BE2C (cell line): Measurements from ENCODE around the gene RAB21.
"Not testable (repeated sequence)": the region's sequence is repeated elsewhere in the genome, so short reads cannot be mapped to it uniquely, and the experiment has no call there.

Experiments used
- DNase-seq: peaks from one replicate; pipeline ENCODE4 v3.0.0-alpha.2; 2020
- H3K27me3 ChIP-seq: fragments of 250-450 bp; sonication (Bioruptor Pico); 2 replicates; pipeline ENCODE4 v1.5.1; 2020; ENCODE audit warnings: mild to moderate bottlenecking
- H3K36me3 ChIP-seq: fragments of 250-450 bp; sonication (Bioruptor Pico); 2 replicates; pipeline ENCODE4 v1.5.1; 2020; ENCODE audit warnings: mild to moderate bottlenecking
- H3K4me1 ChIP-seq: fragments of 250-450 bp; sonication (Bioruptor Pico); 2 replicates; pipeline ENCODE4 v1.5.1; 2020
- H3K4me3 ChIP-seq: 2 replicates; pipeline ENCODE4 v1.5.1; 2011; ENCODE audit warnings: low read depth, low read length
- H3K9me3 ChIP-seq: fragments of 250-450 bp; sonication (Bioruptor Pico); 2 replicates; pipeline ENCODE4 v1.5.1; 2020
- CTCF ChIP-seq: IDR thresholded peaks from 2 replicates; pipeline ENCODE4 v1.5.1; 2012; ENCODE audit warnings: mild to moderate bottlenecking, low read depth, low read length

The RAB21 gene

GRCh38 chr12:71795901-71796300, 41.2 kb downstream of the RAB21 start:
- no peak for TF ChIP-seq CTCF

GRCh38 chr12:71797531-71797930, 42.9 kb downstream of the RAB21 start:
- H3K36me3 ChIP-seq, result no peaks in the 10 kb centered on the region
- no peaks in the 10 kb centered on the region for H3K4me1 ChIP-seq
- no peak overlapping the region for H3K4me3 ChIP-seq
- H3K9me3 ChIP-seq, result no peaks in the 10 kb centered on the region
- no peak for TF ChIP-seq CTCF
- DNase-seq, result no peak
- H3K27me3 ChIP-seq, result no peaks in the 10 kb centered on the region; the same call in none of the 2 replicates

More at GRCh38 chr12:71795901-71796300, 41.2 kb downstream of the RAB21 start:
- Histone ChIP-seq H3K4me1 (no peaks in the 10 kb centered on the region), H3K36me3 (no peaks in the 10 kb centered on the region), H3K9me3 (no peaks in the 10 kb centered on the region), H3K27me3 (no peaks in the 10 kb centered on the region; the same call in none of the 2 replicates), H3K4me3 (no peak overlapping the region)
- no peak for DNase-seq

GRCh38 chr12:71799106-71799505, 44.4 kb downstream of the RAB21 start:
- Histone ChIP-seq H3K27me3 (peaks cover 11% of the 10 kb centered on the region), H3K4me1 (no peaks in the 10 kb centered on the region), H3K4me3 (no peak overlapping the region), H3K9me3 (no peaks in the 10 kb centered on the region), H3K36me3 (no peaks in the 10 kb centered on the region)
- DNase-seq, result no peak
- TF ChIP-seq CTCF, result no peak

GRCh38 chr12:71800177-71800576, 45.5 kb downstream of the RAB21 start:
- TF ChIP-seq CTCF, result no peak
- Histone ChIP-seq H3K9me3 (no peaks in the 10 kb centered on the region), H3K27me3 (peaks cover 15% of the 10 kb centered on the region), H3K36me3 (no peaks in the 10 kb centered on the region), H3K4me3 (no peak overlapping the region), H3K4me1 (no peaks in the 10 kb centered on the region)
- DNase-seq, result no peak

GRCh38 chr12:71804505-71804904, 49.8 kb downstream of the RAB21 start:
- Histone ChIP-seq H3K36me3 (no peaks in the 10 kb centered on the region), H3K4me1 (no peaks in the 10 kb centered on the region), H3K27me3 (peaks cover 45% of the 10 kb centered on the region), H3K4me3 (no peak overlapping the region), H3K9me3 (no peaks in the 10 kb centered on the region)
- peak; percentile 28 for DNase-seq
- TF ChIP-seq CTCF, result no peak

- no peaks in the 10 kb centered on the region for H3K4me1 ChIP-seq
- DNase-seq, result no peak
- H3K36me3 ChIP-seq, result no peaks in the 10 kb centered on the region
- no peak overlapping the region for H3K4me3 ChIP-seq
- H3K9me3 ChIP-seq, result no peaks in the 10 kb centered on the region
- H3K27me3 ChIP-seq, result peaks cover 65% of the 10 kb centered on the region
- TF ChIP-seq CTCF, result no peak
Observed at GRCh38 chr12:71810921-71811320, 56.3 kb downstream of the RAB21 start.

- not testable (repeated sequence) for H3K4me1 ChIP-seq, DNase-seq, H3K36me3 ChIP-seq, H3K9me3 ChIP-seq, H3K4me3 ChIP-seq
- H3K27me3 ChIP-seq, result peaks cover 38% of the 10 kb centered on the region
Observed at GRCh38 chr12:71815242-71815641, 60.6 kb downstream of the RAB21 start.

- H3K36me3 ChIP-seq, H3K9me3 ChIP-seq, DNase-seq, H3K4me3 ChIP-seq, H3K4me1 ChIP-seq: not testable (repeated sequence)
- peaks cover 15% of the 10 kb centered on the region for H3K27me3 ChIP-seq
Observed at GRCh38 chr12:71822088-71822487, 67.4 kb downstream of the RAB21 start.
